Stomach (tissue), 9 donors: ENCODE measurements around the gene ERC2. TPM values are rescaled to one million over a fixed set of nuclear protein-coding genes. Genes with fewer than 3 reads are reported as not detected.

Source experiments
- DNase-seq, 2 donors: peaks; one replicate each; pipeline versions ENCODE4 v3.0.0 to v3.0.0-alpha.2; 2013 to 2019
- H3K27ac ChIP-seq, 5 donors: fragments of 200-600 bp in 4 of 5; sonication (generic) in 4 of 5; one replicate each; pipeline ENCODE4 v1.5.1; 2013 to 2019; ENCODE audit warnings: mild to moderate bottlenecking in 1 of 5, moderate library complexity in 1 of 5
- H3K27me3 ChIP-seq, 3 donors: fragments of 200-600 bp; sonication (generic); one replicate each; pipeline ENCODE4 v1.5.1; 2017 to 2019; ENCODE audit warnings: mixed run types in 1 of 3
- H3K36me3 ChIP-seq, 4 donors: fragments of 200-600 bp; sonication (generic); 1 replicate in 3 of 4; 2 replicates in 1 of 4; pipeline ENCODE4 v1.5.1; 2016 to 2019
- H3K4me1 ChIP-seq, 4 donors: fragments of 200-600 bp; sonication (generic); one replicate each; pipeline ENCODE4 v1.5.1; 2016 to 2019
- H3K4me3 ChIP-seq, 4 donors: fragments of 200-600 bp; sonication (generic) in 3 of 4; one replicate each; pipeline ENCODE4 v1.5.1; 2016 to 2019; ENCODE audit warnings: mild to moderate bottlenecking in 1 of 4
- H3K9me3 ChIP-seq, 4 donors: fragments of 200-600 bp; sonication (generic); one replicate each; pipeline ENCODE4 v1.5.1; 2016 to 2019
- CTCF ChIP-seq, 7 experiments: fragments of 450-650 bp in 4 of 7; fragments of 200-600 bp in 3 of 7; sonication (generic) in 3 of 7; IDR thresholded peaks; one replicate each; pipeline ENCODE4 v1.5.1; 2016 to 2019; ENCODE audit warnings: antibody characterized with exemption in 7 of 7, control low read depth in 2 of 7, mild to moderate bottlenecking in 1 of 7
- EP300 ChIP-seq: sonication (generic); formaldehyde crosslinking; IDR thresholded peaks from one replicate; pipeline ENCODE4 v1.6.1; 2017; ENCODE audit warnings: antibody characterized with exemption
- POLR2A ChIP-seq, 4 donors: fragments of 450-650 bp; IDR thresholded peaks; one replicate each; pipeline ENCODE4 v1.6.1; 2016; ENCODE audit warnings: antibody characterized with exemption in 4 of 4, control low read depth in 2 of 4, mild to moderate bottlenecking in 1 of 4, moderate library complexity in 1 of 4
- POLR2AphosphoS5 ChIP-seq, 3 donors: sonication (generic); formaldehyde crosslinking; IDR thresholded peaks; one replicate each; pipeline ENCODE4 v1.6.1; 2016; ENCODE audit warnings: antibody characterized with exemption in 3 of 3
- WGBS, 5 donors: extraction: QIAGEN DNeasy Blood & Tissue Kit in 3 of 5; methylation state at CpG; one replicate each; pipeline versions ENCODE4 v1.1.5 to v1.1.7; 2013 to 2018; 5-methylcytosine and 5-hydroxymethylcytosine counted together
- intact Hi-C: fragments of 100-400 bp; cut with DNase I; formaldehyde crosslinking; loops from one replicate; pipeline ENCODE4 v1.15.1; 2023; ENCODE audit warnings: low total_unique reads
- polyA plus RNA-seq, 3 donors: library from polyadenylated mRNA; stranded (reverse); fragments of 200-250 nt; gene quantifications; one replicate each; pipeline ENCODE4 v1.2.3, GENCODE V29; 2013
- total RNA-seq, 5 donors: library from RNA; depleted of rRNA; stranded (reverse); fragments of >200 nt; gene quantifications; one replicate each; pipeline versions ENCODE4 v1.1.0 to v1.2.3, GENCODE V29; 2014 to 2016
- donor health status: healthy with polysubstance abuse.
- donor health status: Bipolar disorder and iron deficiency.
- donor health status: healthy.

ERC2 gene
- total and polyA plus RNA-seq, 8 donors, result 0.43 to 3.1 (median 1.3) TPM; not detected in 2

- no peak for DNase-seq
- Histone ChIP-seq H3K4me1 (peaks cover 0 to 9% (median 0%) of the 10 kb centered on the region in 4 donors), H3K4me3 (no peak overlapping the region), H3K27ac (no peak overlapping the region), H3K36me3 (no peaks in the 10 kb centered on the region), H3K27me3 (peaks cover 0 to 6% (median 0%) of the 10 kb centered on the region in 3 donors), H3K9me3 (no peaks in the 10 kb centered on the region)
- intact Hi-C loops, result no loop called here
- TF ChIP-seq CTCF (IDR thresholded peaks at IDR 0.05) (no peak), POLR2AphosphoS5 (IDR thresholded peaks at IDR 0.05) (no peak), EP300 (no peak), POLR2A (IDR thresholded peaks at IDR 0.05) (no peak)
- WGBS, 5 donors, result 46 to 57% (median 51%) methylated on average over 6 of the region's 6 CpGs
Observed at GRCh38 chr3:55518451-55518850, 949.8 kb downstream of the ERC2 start.

GRCh38 chr3:55516392-55517030 is 951.8 kb downstream of the ERC2 start:
- no peak for DNase-seq
- TF ChIP-seq POLR2A (IDR thresholded peaks at IDR 0.05) (no peak), POLR2AphosphoS5 (IDR thresholded peaks at IDR 0.05) (no peak), CTCF (IDR thresholded peaks at IDR 0.05) (no peak), EP300 (no peak)
- no peak overlapping the region for H3K27ac ChIP-seq
- no peak overlapping the region for H3K4me3 ChIP-seq
- H3K36me3 ChIP-seq, result no peaks in the 10 kb centered on the region
- 80 to 84% (median 81%) methylated on average over 10 of the region's 10 CpGs for WGBS, 5 donors
- intact Hi-C loops, result no loop called here
- peaks cover 0 to 6% (median 0%) of the 10 kb centered on the region in 3 donors for H3K27me3 ChIP-seq
- peaks cover 0 to 6% (median 0%) of the 10 kb centered on the region in 4 donors for H3K4me1 ChIP-seq
- H3K9me3 ChIP-seq, result no peaks in the 10 kb centered on the region

- DNase-seq, result no peak
- TF ChIP-seq CTCF (IDR thresholded peaks at IDR 0.05), result no peak
- no peak for TF ChIP-seq EP300
- TF ChIP-seq POLR2AphosphoS5 (IDR thresholded peaks at IDR 0.05), result no peak
- no peaks in the 10 kb centered on the region for H3K9me3 ChIP-seq
- H3K27ac ChIP-seq, result no peak overlapping the region
- peaks cover 0 to 6% (median 0%) of the 10 kb centered on the region in 4 donors for H3K4me1 ChIP-seq
- H3K36me3 ChIP-seq, result no peaks in the 10 kb centered on the region
- H3K27me3 ChIP-seq, result peaks cover 0 to 6% (median 0%) of the 10 kb centered on the region in 3 donors
- intact Hi-C loops, result no loop called here
- 58 to 67% (median 61%) methylated on average over 14 of the region's 14 CpGs for WGBS, 5 donors
- H3K4me3 ChIP-seq, result no peak overlapping the region
Observed at GRCh38 chr3:55515550-55516246, 952.6 kb downstream of the ERC2 start.

GRCh38 chr3:55514962-55515361 is 953.3 kb downstream of the ERC2 start:
- H3K9me3 ChIP-seq, result no peaks in the 10 kb centered on the region
- H3K27me3 ChIP-seq, result peaks cover 0 to 6% (median 0%) of the 10 kb centered on the region in 3 donors
- no peak for DNase-seq
- 64 to 87% (median 76%) methylated on average over 3 of the region's 3 CpGs for WGBS, 5 donors
- H3K4me1 ChIP-seq, result peaks cover 0 to 6% (median 0%) of the 10 kb centered on the region in 4 donors
- no peaks in the 10 kb centered on the region for H3K36me3 ChIP-seq
- TF ChIP-seq POLR2A (IDR thresholded peaks at IDR 0.05), result no peak
- no peak for TF ChIP-seq CTCF (IDR thresholded peaks at IDR 0.05)
- no peak for TF ChIP-seq EP300
- no peak for TF ChIP-seq POLR2AphosphoS5 (IDR thresholded peaks at IDR 0.05)
- intact Hi-C loops, result no loop called here
- no peak overlapping the region for H3K27ac ChIP-seq
- no peak overlapping the region for H3K4me3 ChIP-seq
